CD4-positive, alpha-beta T cell treated with Interferon gamma for 1 hour (primary cell): ENCODE measurements around the gene TMEM30A.

Experiments
- DNase-seq: peaks from one replicate; pipeline ENCODE4 v3.0.0-alpha.2; 2020

Gene TMEM30A

DNA sequence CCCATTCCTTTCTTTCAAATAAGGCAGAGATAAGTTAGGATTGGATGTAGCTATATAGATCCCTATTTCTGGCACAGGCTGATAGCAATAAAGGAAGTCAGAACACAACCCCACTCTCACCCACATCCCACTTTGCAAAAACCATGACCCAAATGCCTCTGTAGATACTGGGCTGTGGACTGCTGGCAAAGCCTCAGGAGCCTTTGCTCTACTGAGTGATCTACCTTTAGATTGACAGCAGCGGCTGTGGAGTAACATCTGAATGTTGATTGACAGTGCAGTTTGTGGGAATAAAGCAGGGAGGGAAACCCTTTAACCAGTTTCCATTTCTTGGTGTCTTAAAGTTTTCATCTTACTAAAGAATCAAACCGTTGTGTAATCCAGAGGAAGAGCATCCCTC lies 6.7 kb upstream of the TMEM30A start:
- DNase-seq, result no peak

DNA sequence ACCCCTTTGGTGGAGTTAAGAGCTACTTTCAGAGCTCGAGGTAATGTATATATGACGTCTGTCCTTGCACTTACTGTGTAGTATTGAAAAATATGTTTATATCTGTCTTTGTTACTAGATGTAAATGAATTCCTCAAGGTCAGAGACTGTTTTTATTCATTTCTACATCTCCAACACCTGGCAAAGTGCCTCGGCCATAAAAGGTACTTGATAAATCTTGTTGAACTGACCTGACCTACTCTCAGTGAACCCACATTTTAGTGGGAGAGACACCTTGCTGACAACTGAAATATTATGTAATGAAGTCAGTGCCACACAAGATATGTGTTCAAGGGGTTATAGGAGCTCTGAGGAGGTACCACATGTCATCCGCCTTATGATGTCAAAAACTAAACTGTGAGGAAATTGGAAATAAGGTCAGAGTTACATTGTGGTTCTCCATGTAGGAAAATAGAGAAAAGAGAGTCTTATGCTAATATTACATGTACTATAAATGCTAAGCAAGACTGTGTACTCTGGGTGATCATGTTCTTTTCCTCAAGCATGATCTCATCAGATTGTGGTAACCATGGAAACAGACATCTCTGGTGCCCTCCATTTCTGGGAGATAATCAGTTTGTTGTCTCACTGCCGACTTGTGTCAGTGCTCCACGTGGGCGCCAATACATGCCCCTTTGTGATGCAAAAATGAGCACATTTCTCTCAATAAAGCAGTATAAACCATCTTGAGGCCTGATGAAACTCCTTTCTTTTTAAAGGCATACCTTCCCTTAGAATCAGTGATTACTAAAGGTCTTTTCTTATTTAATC lies 5.7 kb upstream of the TMEM30A start:
- DNase-seq, result no peak

DNA sequence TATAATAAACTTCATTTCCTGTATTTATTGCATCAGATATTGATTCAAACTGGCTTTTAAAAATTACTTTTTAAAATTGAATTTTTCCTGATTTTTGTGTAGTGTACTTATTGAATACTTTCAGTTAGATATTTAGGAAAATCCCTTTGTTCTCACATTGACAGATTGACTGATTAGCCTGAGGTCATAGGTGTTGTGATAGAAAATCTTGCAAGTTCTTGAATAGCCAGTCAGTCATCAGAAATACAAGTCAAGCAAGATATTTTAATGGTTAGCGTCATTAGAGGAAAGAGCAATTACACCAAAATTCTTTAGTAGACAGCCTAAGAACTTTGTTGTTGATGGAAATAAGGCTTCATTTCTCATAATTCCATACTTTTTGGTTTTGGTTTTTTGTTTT lies 3.4 kb upstream of the TMEM30A start:
- no peak for DNase-seq

DNA sequence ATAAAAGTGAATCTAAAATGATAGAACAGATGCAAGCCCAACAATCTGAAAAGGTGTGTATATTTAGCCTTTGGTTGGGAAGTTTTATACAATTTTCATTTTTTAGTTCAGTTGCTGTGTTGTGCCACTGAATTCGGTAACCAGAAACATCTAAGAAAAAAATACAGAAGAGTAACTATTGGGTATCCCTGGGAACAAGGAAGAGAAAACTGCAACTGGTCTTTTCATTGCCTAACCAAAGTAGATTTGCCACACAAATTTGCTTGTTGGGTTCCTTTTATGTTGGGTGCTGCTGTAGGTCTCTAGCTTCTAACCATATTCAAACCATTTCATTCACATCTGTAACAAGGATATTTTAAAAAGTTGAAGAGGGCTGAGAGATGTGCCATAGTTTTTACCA lies 2.8 kb upstream of the TMEM30A start:
- no peak for DNase-seq

DNA sequence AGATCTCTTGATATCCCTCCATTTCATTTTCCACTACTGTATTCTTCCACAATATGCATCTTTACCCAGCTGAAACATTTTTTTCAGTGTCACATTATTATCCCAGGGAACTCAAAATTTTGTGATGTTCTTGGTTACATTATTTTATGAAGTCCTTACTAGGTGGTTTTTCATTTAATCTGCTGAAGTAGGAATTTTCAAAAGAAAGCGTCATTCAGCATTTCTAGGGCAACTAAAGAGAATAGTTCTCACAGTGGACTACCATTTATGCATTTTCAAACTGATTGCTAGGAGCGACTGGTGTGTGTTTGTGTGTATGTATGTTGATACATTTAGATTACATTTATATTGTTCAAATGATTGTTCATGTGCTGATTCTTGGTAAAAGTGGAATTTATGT lies 2.4 kb upstream of the TMEM30A start:
- DNase-seq, result no peak

DNA sequence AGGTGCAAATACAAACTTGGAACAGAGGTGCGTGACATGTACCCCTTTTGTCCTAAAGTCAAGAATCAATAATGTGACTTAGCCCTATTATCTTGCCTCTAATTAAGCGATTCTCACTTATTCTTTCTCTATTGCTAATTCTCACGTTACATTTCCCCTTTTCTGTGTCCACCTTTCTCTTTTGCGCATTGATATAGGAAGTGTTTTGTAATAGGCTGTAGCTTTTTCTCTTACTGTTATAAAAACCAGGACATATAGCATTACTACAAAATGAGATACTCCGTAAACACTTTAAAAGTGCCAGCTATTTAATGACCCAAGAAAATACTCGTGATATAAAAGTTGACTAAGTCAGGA lies 669 bp upstream of the TMEM30A start:
- DNase-seq, result no peak

DNA sequence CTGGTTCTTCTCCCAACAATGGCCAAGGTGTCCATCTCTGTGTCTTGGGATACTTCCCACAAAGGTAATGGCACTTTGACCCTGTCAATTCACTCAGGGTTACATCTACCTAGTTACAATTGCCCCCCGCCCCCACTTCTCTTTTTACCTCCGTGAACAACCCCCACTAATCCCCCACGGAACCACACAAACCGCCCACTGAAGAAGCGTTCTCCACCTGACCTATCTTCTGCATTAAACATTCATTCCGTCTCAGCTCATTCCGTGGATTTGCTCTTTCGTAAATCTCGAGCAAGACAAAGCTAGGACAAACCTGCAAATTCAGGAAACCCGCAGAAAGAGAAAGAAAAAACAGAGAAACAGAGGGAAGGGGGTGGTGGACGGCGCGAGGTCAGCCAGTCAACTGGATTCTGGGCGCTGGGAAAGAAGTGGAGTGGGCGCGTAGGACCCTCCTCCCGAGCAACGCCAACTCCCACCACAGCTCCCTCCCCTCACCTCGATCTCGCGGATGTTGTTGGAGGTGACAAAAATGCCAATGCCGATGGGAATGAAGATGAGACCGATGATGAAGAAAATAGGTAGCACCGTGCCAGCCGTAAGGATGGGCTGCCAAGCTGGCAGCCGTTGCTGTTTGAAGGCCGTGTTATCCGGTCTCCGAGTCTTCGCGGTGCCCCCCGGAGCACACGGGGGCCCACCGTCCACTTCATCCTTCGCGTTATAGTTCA lies 523 bp downstream of the TMEM30A start:
- no peak for DNase-seq

DNA sequence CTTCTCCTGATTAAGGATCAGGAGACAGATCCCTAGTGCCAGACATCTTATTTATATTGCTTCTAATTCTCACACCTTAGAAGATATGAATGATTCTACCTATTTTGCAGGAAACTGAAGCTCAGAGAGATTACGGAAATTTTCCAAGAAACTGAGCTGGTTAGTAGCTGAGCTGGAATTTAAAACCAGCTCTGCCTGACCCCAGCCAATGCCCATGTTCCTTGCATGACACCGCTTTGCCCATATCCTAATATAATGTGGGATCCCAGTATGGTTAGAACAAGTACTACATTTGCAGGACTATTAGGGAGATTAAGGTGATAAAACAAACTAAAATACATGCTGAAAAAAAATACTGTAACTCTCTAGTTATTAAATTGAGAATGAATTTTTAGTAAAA lies 1.9 kb downstream of the TMEM30A start:
- no peak for DNase-seq

DNA sequence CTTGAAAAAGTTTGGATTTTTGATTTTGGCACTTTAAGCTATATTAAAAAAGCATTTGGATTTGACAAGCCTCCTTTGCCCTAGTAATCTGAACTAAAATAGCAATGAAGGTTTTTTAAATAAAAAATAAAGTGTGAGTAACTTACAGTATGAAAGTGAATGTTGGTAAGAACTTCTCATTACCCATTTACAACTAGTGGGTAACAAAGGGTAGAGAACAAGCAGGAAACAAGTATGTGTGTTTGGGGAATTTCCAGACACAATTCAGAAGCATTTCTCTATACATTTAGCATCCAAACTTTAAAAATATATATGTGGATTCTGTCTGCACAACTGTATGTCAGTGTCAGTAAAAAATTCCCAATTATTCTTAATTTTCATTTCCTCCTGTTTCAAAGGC lies 2.9 kb downstream of the TMEM30A start:
- DNase-seq, result no peak

DNA sequence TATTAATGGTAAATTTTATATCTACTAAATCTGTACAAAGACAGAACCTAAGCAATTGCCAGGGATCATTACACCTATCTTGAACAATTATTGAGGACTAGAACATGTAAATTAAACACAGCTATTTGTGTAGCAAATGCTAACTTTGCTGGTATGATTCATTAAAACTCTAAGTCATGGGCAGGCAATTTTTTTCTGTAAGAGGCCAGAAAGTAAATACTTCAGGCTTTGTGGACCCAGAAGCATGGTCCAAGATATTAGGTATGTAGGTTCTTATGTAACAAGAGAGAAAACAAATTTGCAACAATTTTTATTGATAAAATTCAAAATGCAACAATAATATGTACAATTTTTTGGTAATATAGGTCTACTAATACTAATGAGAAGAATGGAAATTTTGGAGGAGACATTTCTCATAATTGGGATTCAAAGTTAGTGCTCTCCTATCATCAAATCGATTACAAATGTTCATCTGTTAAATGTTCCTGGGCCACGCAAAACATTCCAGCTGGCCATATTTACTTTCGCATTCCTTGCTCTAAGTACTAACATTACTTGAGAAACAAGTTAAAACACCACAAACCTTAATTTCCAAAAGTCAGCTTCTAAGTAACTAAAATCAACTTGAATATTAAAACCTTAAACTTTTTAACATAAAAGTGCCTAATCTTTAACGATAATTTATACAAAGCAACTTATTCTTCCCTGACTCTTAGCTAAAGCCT lies 4.3 kb downstream of the TMEM30A start:
- no peak for DNase-seq

DNA sequence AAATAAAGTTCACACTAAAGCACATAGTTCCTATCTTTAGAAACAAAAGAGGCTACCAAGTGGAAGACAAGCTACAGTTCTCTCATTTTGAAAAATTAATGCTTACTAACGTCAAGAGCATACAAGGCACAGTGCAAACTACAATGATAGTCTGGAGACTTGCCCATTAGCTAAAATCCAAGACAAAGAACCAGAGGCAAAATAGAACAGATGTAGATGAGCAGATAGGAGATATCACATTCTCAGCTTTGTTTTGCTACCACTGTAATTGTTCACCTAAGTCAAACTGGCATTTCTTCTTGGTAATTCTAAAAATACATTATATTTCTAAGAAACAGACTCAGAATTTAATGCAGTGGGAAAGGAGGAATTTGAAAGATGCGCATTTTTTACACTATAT lies 5.2 kb downstream of the TMEM30A start:
- no peak for DNase-seq

DNA sequence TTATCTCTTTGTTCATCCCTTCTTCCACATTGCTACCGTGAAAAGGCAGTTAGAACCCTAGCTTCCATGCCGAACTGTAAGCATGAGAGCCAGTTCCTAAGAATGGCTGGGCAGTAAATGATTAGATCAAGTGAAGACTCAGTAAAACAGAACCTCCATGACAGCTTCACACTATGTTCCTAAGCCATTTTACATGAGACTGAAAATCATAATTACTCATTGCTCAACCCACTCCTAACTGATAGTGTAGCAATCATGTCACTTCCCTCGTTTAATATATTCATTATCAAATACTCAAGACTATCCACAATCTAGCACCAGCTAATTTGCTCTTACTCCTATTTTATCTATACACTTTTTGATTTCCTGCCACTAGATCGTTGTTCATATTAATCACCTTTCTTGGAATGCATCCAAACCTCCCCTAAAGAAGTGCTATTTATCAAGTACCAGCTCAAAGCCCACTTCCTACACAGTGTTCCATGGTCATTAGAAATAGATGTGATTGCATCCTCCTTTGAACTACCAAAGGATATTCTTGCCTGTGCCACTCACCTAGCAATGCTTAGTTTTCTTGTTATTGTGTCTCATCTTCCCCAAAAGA lies 6.0 kb downstream of the TMEM30A start:
- DNase-seq, result no peak

DNA sequence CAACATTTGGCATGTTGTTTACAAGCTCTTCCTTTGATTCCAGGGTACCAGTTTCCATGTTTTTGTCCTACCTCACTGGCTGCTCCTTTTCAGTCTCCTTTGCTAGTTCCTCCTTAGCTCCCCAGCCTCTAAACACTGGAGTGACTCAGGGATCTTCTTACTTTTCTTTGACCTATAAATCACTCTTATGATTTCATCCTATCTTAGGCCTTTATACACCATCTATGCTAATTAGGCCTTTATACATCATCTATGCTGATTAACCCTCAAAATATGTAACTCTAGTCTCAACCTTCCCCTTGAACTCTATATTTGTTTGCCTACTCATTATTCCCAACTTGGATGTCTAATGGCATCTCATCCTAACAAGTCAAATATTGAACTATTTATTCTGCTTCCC lies 9.5 kb downstream of the TMEM30A start:
- DNase-seq, result no peak

DNA sequence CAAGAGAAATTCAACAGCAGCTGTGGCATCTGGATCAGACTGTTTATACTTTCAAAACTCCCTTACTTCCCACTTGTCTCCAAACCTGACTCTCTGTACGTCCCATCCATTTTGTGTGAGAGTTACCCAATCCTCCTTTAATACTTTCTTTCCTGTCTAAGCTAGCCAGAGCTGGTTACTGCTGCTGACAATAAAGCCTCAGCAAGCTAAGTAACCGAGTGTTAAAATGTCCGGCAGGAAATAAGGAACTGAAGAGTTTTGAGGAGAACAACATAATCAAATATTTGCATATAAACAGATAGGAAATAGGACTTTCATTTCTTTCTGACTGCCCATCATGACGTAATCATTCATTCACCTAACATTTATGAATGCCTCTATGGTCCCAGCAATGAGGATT lies 11.6 kb downstream of the TMEM30A start:
- no peak for DNase-seq

DNA sequence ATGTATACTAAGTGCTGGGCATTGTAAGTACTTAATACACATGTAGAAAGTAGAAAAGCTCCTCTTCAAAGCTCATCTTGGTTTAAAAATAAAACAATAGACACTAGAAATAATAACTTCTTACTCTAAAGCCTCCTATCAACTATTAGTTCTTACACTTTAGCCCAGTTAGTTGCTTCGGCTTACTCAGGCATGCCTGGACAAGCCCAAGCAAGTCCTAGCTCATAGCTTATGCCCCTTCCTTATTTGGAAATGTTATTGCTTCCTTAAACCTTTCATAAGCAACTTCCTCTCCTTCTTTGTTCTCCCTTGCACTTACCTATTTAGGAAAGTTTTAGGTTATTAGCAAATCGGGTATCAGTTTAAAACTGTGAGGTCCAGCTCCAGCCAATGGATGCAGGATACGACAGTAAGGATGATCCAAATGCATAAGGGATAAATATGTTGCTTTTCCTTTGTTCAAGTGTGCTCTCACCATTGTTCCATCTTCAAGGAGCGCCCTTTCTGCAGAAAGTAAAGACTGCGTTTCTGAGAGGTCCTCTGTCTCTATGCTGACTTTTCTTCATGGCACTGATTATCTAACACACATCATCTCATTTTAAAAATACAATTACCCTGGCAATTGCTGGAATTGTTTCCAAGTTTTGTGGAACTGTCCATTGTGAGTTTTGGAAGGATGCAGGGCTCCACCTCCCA lies 12.3 kb downstream of the TMEM30A start:
- no peak for DNase-seq

DNA sequence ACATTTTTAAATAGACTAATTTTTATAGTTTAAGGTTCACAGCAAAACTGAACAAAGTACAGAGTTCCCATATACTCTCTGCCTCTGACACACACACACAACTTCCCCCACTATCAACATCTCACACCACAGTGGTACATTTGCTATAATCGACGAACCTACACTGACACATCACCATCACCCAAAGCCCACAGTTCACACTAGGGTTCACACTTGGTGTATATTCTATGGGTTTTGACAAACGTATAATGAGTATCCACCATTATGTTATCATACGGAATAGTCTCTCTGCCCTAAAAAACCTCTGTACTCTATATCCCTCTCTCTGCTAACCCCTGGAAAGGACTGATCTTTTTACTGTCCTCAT lies 15.6 kb downstream of the TMEM30A start:
- DNase-seq, result no peak

DNA sequence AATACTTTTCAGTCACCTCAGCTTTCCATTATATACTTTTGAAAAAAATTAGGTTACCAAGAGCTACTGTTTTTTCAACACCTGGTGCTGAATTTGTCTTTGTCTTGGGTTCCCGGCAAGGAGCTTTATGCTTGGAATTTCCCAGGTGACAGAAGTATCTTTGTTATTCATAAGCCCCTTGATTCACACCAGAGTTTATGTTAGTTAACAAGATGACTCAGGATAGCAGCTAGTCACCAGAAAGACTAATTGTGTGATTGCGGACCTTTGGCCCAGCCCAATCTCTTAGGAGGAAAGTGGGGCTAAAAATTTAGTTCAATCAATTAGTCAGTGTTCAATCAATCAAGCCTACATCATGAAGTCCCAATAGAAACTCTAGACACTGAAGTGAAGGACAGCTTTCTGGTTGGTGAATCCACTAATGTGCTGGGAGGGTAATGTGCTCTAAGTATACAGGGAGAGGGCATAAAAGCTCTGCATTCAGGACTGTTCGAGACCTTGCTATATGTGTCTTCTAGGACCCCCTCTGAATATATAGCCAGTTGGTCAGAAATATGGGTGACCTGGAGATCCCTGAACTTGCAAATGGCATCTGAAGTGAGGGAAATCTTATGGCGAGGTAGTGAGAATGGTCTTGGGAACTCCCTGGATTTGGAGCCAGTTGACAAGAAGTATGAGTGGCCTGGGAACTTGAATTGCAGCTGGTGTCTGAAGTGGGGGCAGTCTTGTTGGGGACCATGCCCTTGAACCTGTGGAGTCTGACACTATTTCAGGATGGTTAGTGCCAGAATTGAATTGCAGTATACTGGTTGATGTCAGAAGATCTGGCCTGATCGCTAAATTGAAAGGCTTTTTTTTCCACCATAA lies 16.2 kb downstream of the TMEM30A start:
- DNase-seq, result no peak

DNA sequence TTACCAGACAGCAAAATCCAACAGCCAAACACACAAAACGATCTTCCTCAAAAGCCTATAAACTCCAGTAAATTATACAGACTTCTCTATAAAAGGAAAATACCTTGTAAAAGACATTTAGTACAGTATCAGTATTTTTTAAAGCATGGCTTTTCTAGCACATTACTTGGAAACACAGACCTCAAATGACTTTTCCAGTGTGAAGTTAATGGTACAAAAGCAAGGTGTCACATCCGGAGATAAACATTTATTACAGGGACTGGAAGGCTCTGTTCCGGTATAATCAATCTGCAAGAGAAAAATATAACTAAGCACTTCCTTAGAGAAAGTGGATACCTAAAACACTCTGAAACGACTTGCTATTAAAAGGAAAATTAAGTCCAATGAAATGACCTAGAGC lies 17.1 kb downstream of the TMEM30A start:
- no peak for DNase-seq

DNA sequence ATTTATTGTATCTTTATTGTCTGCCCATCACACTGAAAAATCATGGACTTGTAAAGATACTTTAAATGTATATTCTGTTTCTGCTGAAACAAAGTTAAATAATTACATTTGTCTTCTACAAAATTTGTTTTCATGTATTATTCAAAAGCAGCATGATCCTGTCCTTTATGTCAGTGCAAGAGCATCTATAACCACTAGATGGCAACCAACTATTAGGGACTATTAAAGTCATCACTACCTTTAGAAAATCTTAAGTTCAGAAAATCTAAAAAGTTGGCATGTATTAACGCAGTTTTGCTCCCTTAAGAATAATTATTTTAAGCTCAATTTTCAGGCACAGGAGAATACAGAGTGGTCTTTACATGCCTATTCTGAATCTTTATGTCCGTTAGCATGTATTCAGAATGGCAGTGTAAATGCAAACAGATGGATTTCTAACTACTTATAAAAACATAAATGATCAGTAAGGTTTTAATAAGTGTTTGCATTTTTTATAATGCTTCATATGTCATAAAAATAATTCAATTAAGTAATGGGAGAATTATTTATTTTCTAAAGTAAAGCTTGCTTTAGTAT lies 17.8 kb downstream of the TMEM30A start:
- DNase-seq, result no peak

DNA sequence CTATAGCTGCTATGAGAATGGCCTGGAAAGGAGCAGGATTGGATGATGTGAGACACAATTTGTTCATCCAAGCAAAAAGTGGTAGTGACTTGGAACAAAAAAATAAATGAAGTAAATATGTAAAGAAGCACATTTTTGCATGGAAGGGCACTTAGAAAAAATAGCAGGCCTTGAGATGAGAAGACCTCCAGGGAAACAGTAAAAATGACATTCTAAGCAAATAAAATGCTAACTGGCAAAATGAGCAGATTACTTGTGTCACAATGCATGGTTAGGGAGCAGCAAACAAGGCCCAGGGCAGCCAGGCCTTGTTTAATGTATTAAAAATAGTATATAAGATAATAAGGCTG lies 21.2 kb downstream of the TMEM30A start:
- no peak for DNase-seq

DNA sequence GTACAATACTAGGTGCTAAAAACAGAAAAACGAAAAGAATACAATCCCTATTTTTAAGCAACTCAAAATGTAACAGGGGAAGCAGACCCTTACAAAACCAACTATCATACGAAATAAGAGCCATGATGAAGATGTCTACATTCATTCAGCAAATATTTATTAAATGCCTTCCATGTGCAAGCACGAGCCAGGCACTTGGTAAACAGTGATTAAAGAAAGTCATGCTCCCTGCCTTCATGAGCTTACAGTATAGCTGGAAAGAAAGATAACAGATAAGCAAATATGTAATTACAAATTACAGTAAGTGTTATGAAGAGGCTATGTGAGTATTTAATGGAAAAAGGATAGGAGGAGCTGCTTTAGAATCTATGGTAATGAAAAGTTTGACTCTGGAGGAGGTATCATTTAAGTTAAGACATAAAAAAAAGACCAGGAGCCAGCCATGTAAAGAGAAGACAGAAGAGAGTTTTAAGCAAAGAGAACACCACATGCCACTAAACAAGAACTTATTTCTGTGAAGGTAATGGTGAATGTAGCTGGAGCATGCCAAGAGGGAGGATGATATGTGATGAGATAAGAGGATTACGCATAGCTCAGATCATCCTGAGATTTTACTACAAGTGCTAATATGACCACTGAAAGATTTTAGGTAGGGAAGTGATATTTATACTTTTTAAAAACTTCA lies 21.7 kb downstream of the TMEM30A start:
- DNase-seq, result no peak
